ENCODE results near the gene MACROH2A1. TPM values are rescaled to one million over a fixed set of nuclear protein-coding genes. Genes with fewer than 3 reads are reported as not detected.

Gene MACROH2A1
- total and polyA plus RNA-seq, 9 of the 15 experiments (the other 6 are each of a cell fraction or from before 2014, with no cell fraction given) = 44.9 to 289 (median 193) TPM

- no peak for TF ChIP-seq RERE (CRISPR knock-in tag; IDR thresholded peaks at IDR 0.05; ENCODE audit: borderline replicate concordance)
Observed at GRCh38 chr5:135306557-135306956, 92.5 kb downstream of the MACROH2A1 start (continued).

- Histone ChIP-seq H2AFZ (ENCODE audit: low read depth, low read length) (peak overlapping the region; percentile 80), H3K9me3 (replicated peaks; ENCODE audit: control insufficient read depth, insufficient read depth, low read depth, low read length) (no peaks in the 10 kb centered on the region), H3K4me3 (peak overlapping the region; percentile 7; the same call in 1 of the 2 replicates), H3K4me1 (replicated peaks in 1 of 2; ENCODE audit: control insufficient read depth in 2 of 2, insufficient read depth in 2 of 2, low read length in 2 of 2) (peaks cover 14 to 27% of the 10 kb centered on the region in 2 experiments), H4K20me1 (replicated peaks; ENCODE audit: control insufficient read depth, insufficient read depth, low read length) (0 out of 2 replicates have a peak, but pooled peaks cover 5% of the 10 kb centered on the region), H3K79me2 (ENCODE audit: control insufficient read depth, insufficient read depth, low read length) (no peaks in the 10 kb centered on the region), H3K27me3 (ENCODE audit: control insufficient read depth in 2 of 2, insufficient read depth in 2 of 2, low read length in 2 of 2) (no peaks in the 10 kb centered on the region), H3K27ac (ENCODE audit: extremely low read depth, low read depth, low read length) (peak overlapping the region; percentile 39; the same call in 1 of the 3 replicates), H3K9ac (ENCODE audit: insufficient read depth in 1 of 2, low read depth in 2 of 2, low read length in 2 of 2) (peak overlapping the region; percentile 40 to 87; a peak in 3 of 4 replicates), H3K9me1 (ENCODE audit: control insufficient read depth, insufficient read depth, low read length) (no peaks in the 10 kb centered on the region), H3K4me2 (ENCODE audit: insufficient read depth, low read length) (peak overlapping the region; percentile 64), H3K36me3 (ENCODE audit: control insufficient read depth, insufficient read depth, low read length) (no peaks in the 10 kb centered on the region)
- ATAC-seq (peak; percentile 71), DNase-seq (ENCODE audit: extremely low read depth in 1 of 4, low spot score in 3 of 4) (peak; percentile 31 to 60 (median 42)), FAIRE-seq (no peak)
- 30% methylated on average over 12 of the region's 12 CpGs for WGBS (ENCODE audit: insufficient coverage, low coverage, missing lambda C conversion rate)
- intact Hi-C loops (cut with micrococcal nuclease) (no loop called here), in situ Hi-C loops (cut with MboI) (loop anchor here (5.0 kb wide), 1 partner anchor 82 kb away; no protein-coding TSS in a partner anchor)
- BruUV-seq (replicated peaks) = no TSS peak
- POLR2A ChIA-PET = no interaction called here
- CTCF ChIA-PET (ENCODE audit: low intra/inter-chr PET ratio) = no interaction called here
- TF ChIP-seq ASH1L (IDR thresholded peaks at IDR 0.05; ENCODE audit: borderline replicate concordance, low read depth, partially characterized antibody) = no peak
- TF ChIP-seq ZNF511 (CRISPR knock-in tag; IDR thresholded peaks at IDR 0.05) = no peak
- TF ChIP-seq DPF2 (IDR thresholded peaks at IDR 0.05) = 0 out of 2 replicates have a peak, but pooled peaks have one; percentile 31
- peak in 1 of 3 experiments; percentile 6; a peak in 1 of 6 replicates for TF ChIP-seq CTCF (IDR thresholded peaks at IDR 0.05 in 2 of 3, conservative IDR thresholded peaks at IDR 0.05 in 1 of 3; ENCODE audit: insufficient read depth in 2 of 3, low read depth in 1 of 3, low read length in 3 of 3)
- TF ChIP-seq TAF1 (IDR thresholded peaks at IDR 0.05; ENCODE audit: control insufficient read depth, extremely low read depth, insufficient read depth, low read length, severe bottlenecking) = no peak
- peak; percentile 50 for TF ChIP-seq BRD9 (IDR thresholded peaks at IDR 0.05; ENCODE audit: low read depth, partially characterized antibody)
- TF ChIP-seq CEBPG (CRISPR knock-in tag; IDR thresholded peaks at IDR 0.05) = no peak
- TF ChIP-seq CEBPG (tag; conservative IDR thresholded peaks at IDR 0.05 in 1 of 2, IDR thresholded peaks at IDR 0.05 in 1 of 2) = no peak
- peak; percentile 86 for TF ChIP-seq ZFP36 (IDR thresholded peaks at IDR 0.05; ENCODE audit: low read depth, low read length, partially characterized antibody)
Observed at GRCh38 chr5:135304352-135305221, 94.4 kb downstream of the MACROH2A1 start.

Measured in K562 (cell line).